22Rv1 (cell line): ENCODE data around the gene STYXL1.
A peak's percentile ranks its signal among the peaks of the same experiment; 100 is the strongest.
"Not testable (repeated sequence)": the region's sequence is repeated elsewhere in the genome, so short reads cannot be mapped to it uniquely, and the experiment has no call there.

Experiments
- H3K27ac ChIP-seq: fragments of 450-650 bp; 2 replicates; pipeline ENCODE4 v1.5.1; 2017
- ZFX ChIP-seq: fragments of 450-650 bp; IDR thresholded peaks from 2 replicates; pipeline ENCODE4 v1.6.1; 2017; ENCODE audit warnings: antibody characterized with exemption, borderline replicate concordance
- TF ChIP-seq, protein P1 (sequence below): fragments of 450-650 bp; IDR thresholded peaks from 2 replicates; pipeline ENCODE4 v1.5.1; 2017; ENCODE audit warnings: mild to moderate bottlenecking

The STYXL1 gene

DNA sequence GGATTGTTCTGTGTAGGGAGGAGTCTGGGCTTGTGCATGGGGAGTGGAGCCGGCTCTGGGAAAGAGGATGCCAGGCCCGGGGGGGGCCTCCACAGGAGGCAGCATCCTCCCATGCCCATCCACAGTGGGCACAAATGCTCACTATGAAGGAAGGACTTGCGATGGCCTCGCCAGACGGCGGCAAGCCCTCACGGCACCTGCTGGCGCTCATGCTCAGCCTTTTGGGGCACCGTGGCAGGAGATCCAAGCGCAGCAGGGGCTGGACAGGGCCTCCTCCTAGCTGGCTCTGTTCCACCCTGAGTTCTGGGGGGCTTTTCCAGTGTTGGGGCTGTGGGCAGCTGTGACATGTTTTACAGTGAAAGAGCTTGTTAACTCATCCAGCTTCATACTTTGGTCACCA lies 15.3 kb upstream of the STYXL1 start:
- TF ChIP-seq ZFX: no peak
- TF ChIP-seq, protein P1, sequence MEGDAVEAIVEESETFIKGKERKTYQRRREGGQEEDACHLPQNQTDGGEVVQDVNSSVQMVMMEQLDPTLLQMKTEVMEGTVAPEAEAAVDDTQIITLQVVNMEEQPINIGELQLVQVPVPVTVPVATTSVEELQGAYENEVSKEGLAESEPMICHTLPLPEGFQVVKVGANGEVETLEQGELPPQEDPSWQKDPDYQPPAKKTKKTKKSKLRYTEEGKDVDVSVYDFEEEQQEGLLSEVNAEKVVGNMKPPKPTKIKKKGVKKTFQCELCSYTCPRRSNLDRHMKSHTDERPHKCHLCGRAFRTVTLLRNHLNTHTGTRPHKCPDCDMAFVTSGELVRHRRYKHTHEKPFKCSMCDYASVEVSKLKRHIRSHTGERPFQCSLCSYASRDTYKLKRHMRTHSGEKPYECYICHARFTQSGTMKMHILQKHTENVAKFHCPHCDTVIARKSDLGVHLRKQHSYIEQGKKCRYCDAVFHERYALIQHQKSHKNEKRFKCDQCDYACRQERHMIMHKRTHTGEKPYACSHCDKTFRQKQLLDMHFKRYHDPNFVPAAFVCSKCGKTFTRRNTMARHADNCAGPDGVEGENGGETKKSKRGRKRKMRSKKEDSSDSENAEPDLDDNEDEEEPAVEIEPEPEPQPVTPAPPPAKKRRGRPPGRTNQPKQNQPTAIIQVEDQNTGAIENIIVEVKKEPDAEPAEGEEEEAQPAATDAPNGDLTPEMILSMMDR: no peak
- H3K27ac ChIP-seq: peak overlapping the region; percentile 21

DNA sequence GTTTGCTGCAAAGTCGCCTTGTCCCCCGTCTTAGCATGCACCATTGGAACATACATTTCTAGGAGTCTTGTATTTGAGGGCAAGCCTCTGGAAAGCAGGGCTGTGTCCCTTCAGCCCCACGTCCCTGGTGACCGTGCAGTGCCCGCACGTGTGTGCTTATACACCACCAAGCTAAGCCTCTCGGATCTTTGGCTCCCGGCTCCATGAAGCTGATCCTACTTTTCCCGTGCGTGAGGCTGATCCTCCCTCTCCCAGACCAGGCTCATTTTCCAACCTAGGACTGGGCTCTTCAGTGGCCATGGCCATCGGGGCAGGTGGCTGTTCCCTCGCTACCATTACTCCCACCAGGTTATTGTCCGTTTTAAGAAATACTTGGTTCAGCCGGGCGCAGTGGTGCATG lies 14.5 kb upstream of the STYXL1 start:
- TF ChIP-seq, protein P1: no peak
- TF ChIP-seq ZFX: no peak

DNA sequence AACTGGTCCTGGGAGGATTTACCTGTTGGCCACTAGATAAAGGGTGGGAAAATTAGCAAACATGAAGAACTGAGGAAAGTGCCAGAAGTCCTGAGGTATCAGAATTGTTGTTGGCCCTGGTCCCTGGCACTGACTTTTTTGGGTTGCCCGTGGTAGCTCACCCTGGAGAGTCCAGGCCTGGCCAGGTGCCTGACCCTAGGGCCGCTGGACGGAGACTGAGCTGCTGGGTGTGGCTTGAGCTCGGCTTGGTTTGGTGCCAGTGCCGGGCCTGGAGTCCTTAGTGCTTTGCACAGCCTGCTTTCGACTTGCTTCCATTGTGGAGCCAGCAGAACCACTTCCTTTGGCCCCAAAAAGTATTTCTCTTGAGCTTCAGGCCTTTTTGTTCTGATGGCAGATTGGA lies 13.0 kb upstream of the STYXL1 start:
- no peak overlapping the region for H3K27ac ChIP-seq
- no peak for TF ChIP-seq ZFX
- TF ChIP-seq, protein P1: no peak

More for the DNA sequence above, 14.5 kb upstream of the STYXL1 start:
- H3K27ac ChIP-seq: peak overlapping the region; percentile 21; the same call in 1 of the 2 replicates

DNA sequence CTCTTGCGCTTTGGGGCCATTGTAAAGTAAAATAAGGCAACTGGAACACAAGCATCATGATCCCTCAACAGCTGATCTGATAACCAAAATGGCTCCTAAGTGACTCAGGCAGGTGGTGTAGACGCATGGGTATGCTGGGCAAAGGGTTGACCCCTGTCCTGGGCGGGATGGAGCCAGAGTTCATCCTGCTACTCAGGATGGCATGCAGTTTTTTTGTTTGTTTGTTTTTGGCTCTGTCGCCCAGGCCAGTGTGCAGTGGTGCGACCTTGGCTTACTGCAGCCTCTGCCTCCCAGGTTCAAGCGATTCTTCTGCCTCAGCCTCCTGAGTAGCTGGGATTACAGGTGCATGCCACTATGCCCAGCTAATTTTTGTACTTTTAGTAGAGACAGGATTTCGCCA lies 10.9 kb upstream of the STYXL1 start:
- not testable (repeated sequence) for H3K27ac ChIP-seq

DNA sequence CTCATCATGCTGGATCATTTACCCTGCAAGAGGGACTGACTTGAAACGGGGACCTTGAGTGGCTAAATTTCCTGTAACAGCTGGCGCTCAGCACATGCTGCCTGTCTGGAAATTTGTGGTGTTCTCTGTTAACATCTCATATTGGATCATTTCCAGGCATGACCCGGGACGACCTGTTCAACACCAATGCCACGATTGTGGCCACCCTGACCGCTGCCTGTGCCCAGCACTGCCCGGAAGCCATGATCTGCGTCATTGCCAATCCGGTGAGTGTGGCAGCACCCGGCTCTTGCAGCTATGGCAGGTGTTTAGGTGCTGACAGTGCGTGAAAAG lies 10.0 kb upstream of the STYXL1 start:
- no peak overlapping the region for H3K27ac ChIP-seq
- TF ChIP-seq, protein P1: no peak
- TF ChIP-seq ZFX: no peak

DNA sequence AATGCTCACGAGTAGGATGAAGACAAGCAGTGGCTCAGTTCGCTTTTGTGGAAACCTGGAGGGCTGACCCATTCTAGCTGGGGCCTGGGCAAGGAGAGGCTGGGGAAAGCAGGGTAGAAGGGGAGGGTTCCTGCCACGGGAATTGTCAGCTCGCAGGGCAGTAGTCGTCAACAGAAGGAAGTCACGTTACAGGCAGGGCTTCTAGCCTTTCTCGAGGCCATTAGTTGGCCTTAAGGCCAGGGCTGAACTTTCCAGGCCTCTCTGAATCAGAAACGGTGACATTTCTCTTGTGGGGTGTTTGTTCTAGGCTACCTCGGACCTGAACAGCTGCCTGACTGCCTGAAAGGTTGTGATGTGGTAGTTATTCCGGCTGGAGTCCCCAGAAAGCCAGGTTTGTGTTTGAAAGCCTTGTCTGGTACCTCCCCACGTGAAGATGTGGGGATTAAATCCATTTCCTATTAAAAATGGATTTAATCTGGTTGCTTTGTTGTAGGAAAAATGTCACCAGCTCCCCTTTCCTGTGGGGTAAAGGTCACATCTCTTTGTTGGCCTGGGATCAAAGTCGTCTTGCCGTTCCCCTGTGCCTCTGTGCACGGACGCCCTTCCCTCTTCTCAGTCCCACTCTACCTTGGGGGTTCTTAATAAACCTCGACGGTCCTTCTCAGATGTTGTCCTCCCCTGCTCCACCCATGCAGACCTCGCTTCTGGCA lies 9.5 kb upstream of the STYXL1 start:
- TF ChIP-seq, protein P1: no peak
- no peak for TF ChIP-seq ZFX
- no peak overlapping the region for H3K27ac ChIP-seq

DNA sequence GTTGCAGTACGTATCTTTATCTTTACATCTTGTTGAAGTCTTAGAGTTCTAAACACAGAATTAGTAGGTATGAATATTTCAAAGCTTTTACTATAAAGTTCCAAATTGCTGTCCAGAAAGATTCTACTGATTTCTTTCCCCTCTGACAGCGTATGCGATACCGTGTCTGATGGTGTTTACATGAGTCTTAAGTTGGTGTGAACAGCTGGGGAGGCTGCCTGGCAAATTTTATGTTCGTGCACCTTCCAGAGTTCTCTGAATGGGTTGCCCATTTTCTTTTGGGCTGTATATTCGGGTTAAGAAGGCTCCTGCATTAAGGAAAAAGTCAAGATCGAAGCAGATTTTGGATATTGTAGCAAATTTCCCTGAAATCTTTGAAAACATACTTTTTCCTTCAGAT lies 8.4 kb upstream of the STYXL1 start:
- no peak overlapping the region for H3K27ac ChIP-seq
- TF ChIP-seq, protein P1: no peak
- no peak for TF ChIP-seq ZFX
